Measurements from ENCODE around the gene SH3RF1.

SH3RF1 gene

GRCh38 chr4:169062897-169063244 is 207.9 kb downstream of the SH3RF1 start:
- H3K27me3 ChIP-seq (ENCODE audit: control insufficient read depth in 1 of 2, insufficient read depth in 2 of 2, low read length in 2 of 2), result no peaks in the 10 kb centered on the region
- H3K4me1 ChIP-seq (ENCODE audit: insufficient read depth, low read length), result peaks cover 21% of the 10 kb centered on the region
- no peak overlapping the region for H3K27ac ChIP-seq (ENCODE audit: low read depth, low read length)
- no peaks in the 10 kb centered on the region for H3K36me3 ChIP-seq (ENCODE audit: insufficient read depth, low read length)
- H3K4me3 ChIP-seq (ENCODE audit: low read depth in 1 of 2, low read length in 2 of 2), result peak overlapping the region in 1 of 2 donors; percentile 0
- H3K9me3 ChIP-seq (ENCODE audit: low read length), result no peaks in the 10 kb centered on the region
- H3K9ac ChIP-seq (ENCODE audit: low read length), result no peak overlapping the region

- no peak overlapping the region for H3K27ac ChIP-seq (ENCODE audit: low read depth, low read length)
- H3K9ac ChIP-seq (ENCODE audit: low read length), result no peak overlapping the region
- no peaks in the 10 kb centered on the region for H3K9me3 ChIP-seq (ENCODE audit: low read length)
- H3K27me3 ChIP-seq (ENCODE audit: control insufficient read depth in 1 of 2, insufficient read depth in 2 of 2, low read length in 2 of 2), result no peaks in the 10 kb centered on the region
- no peak overlapping the region for H3K4me3 ChIP-seq (ENCODE audit: low read depth in 1 of 2, low read length in 2 of 2)
- no peaks in the 10 kb centered on the region for H3K36me3 ChIP-seq (ENCODE audit: insufficient read depth, low read length)
- H3K4me1 ChIP-seq (ENCODE audit: insufficient read depth, low read length), result peaks cover 21% of the 10 kb centered on the region
Measured at GRCh38 chr4:169061386-169061785, 209.4 kb downstream of the SH3RF1 start.

- peaks cover 21% of the 10 kb centered on the region for H3K4me1 ChIP-seq (ENCODE audit: insufficient read depth, low read length)
- H3K27ac ChIP-seq (ENCODE audit: low read depth, low read length), result no peak overlapping the region
- no peak overlapping the region for H3K9ac ChIP-seq (ENCODE audit: low read length)
- no peaks in the 10 kb centered on the region for H3K27me3 ChIP-seq (ENCODE audit: control insufficient read depth in 1 of 2, insufficient read depth in 2 of 2, low read length in 2 of 2)
- no peaks in the 10 kb centered on the region for H3K9me3 ChIP-seq (ENCODE audit: low read length)
- H3K36me3 ChIP-seq (ENCODE audit: insufficient read depth, low read length), result no peaks in the 10 kb centered on the region
- H3K4me3 ChIP-seq (ENCODE audit: low read depth in 1 of 2, low read length in 2 of 2), result no peak overlapping the region
Measured at GRCh38 chr4:169060391-169061091, 210.2 kb downstream of the SH3RF1 start.

- Histone ChIP-seq H3K9ac (ENCODE audit: low read length) (no peak overlapping the region), H3K4me1 (ENCODE audit: insufficient read depth, low read length) (peaks cover 21% of the 10 kb centered on the region), H3K27me3 (ENCODE audit: control insufficient read depth in 1 of 2, insufficient read depth in 2 of 2, low read length in 2 of 2) (no peaks in the 10 kb centered on the region), H3K27ac (ENCODE audit: low read depth, low read length) (no peak overlapping the region), H3K36me3 (ENCODE audit: insufficient read depth, low read length) (no peaks in the 10 kb centered on the region), H3K4me3 (ENCODE audit: low read depth in 1 of 2, low read length in 2 of 2) (no peak overlapping the region), H3K9me3 (ENCODE audit: low read length) (no peaks in the 10 kb centered on the region)
Measured at GRCh38 chr4:169059306-169060211, 211.2 kb downstream of the SH3RF1 start.

- Histone ChIP-seq H3K4me1 (ENCODE audit: insufficient read depth, low read length) (peaks cover 21% of the 10 kb centered on the region), H3K27me3 (ENCODE audit: control insufficient read depth in 1 of 2, insufficient read depth in 2 of 2, low read length in 2 of 2) (no peaks in the 10 kb centered on the region), H3K9ac (ENCODE audit: low read length) (no peak overlapping the region), H3K9me3 (ENCODE audit: low read length) (no peaks in the 10 kb centered on the region), H3K4me3 (ENCODE audit: low read depth in 1 of 2, low read length in 2 of 2) (no peak overlapping the region), H3K27ac (ENCODE audit: low read depth, low read length) (no peak overlapping the region), H3K36me3 (ENCODE audit: insufficient read depth, low read length) (no peaks in the 10 kb centered on the region)
Measured at GRCh38 chr4:169058312-169058711, 212.4 kb downstream of the SH3RF1 start.

GRCh38 chr4:169054879-169055278 is 215.9 kb downstream of the SH3RF1 start:
- Histone ChIP-seq H3K4me3 (ENCODE audit: low read depth in 1 of 2, low read length in 2 of 2) (no peak overlapping the region), H3K9me3 (ENCODE audit: low read length) (no peaks in the 10 kb centered on the region), H3K36me3 (ENCODE audit: insufficient read depth, low read length) (no peaks in the 10 kb centered on the region), H3K4me1 (ENCODE audit: insufficient read depth, low read length) (peaks cover 1% of the 10 kb centered on the region), H3K27me3 (ENCODE audit: control insufficient read depth in 1 of 2, insufficient read depth in 2 of 2, low read length in 2 of 2) (no peaks in the 10 kb centered on the region), H3K27ac (ENCODE audit: low read depth, low read length) (no peak overlapping the region), H3K9ac (ENCODE audit: low read length) (no peak overlapping the region)

- Histone ChIP-seq H3K4me1 (ENCODE audit: insufficient read depth, low read length) (no peaks in the 10 kb centered on the region), H3K4me3 (ENCODE audit: low read depth in 1 of 2, low read length in 2 of 2) (no peak overlapping the region), H3K36me3 (ENCODE audit: insufficient read depth, low read length) (no peaks in the 10 kb centered on the region), H3K9me3 (ENCODE audit: low read length) (no peaks in the 10 kb centered on the region), H3K9ac (ENCODE audit: low read length) (no peak overlapping the region), H3K27me3 (ENCODE audit: control insufficient read depth in 1 of 2, insufficient read depth in 2 of 2, low read length in 2 of 2) (no peaks in the 10 kb centered on the region), H3K27ac (ENCODE audit: low read depth, low read length) (no peak overlapping the region)
Measured at GRCh38 chr4:169052594-169052945, 218.2 kb downstream of the SH3RF1 start.

- Histone ChIP-seq H3K27ac (ENCODE audit: low read depth, low read length) (no peak overlapping the region), H3K36me3 (ENCODE audit: insufficient read depth, low read length) (no peaks in the 10 kb centered on the region), H3K4me3 (ENCODE audit: low read depth in 1 of 2, low read length in 2 of 2) (no peak overlapping the region)
Measured at GRCh38 chr4:169051761-169052593, 218.8 kb downstream of the SH3RF1 start.

GRCh38 chr4:169050881-169051760 is 219.6 kb downstream of the SH3RF1 start:
- Histone ChIP-seq H3K9me3 (ENCODE audit: low read length) (no peaks in the 10 kb centered on the region), H3K27ac (ENCODE audit: low read depth, low read length) (no peak overlapping the region), H3K4me1 (ENCODE audit: insufficient read depth, low read length) (no peaks in the 10 kb centered on the region), H3K9ac (ENCODE audit: low read length) (no peak overlapping the region), H3K36me3 (ENCODE audit: insufficient read depth, low read length) (no peaks in the 10 kb centered on the region), H3K27me3 (ENCODE audit: control insufficient read depth in 1 of 2, insufficient read depth in 2 of 2, low read length in 2 of 2) (no peaks in the 10 kb centered on the region), H3K4me3 (ENCODE audit: low read depth in 1 of 2, low read length in 2 of 2) (no peak overlapping the region)

More at GRCh38 chr4:169051761-169052593, 218.8 kb downstream of the SH3RF1 start:
- H3K9me3 ChIP-seq (ENCODE audit: low read length), result no peaks in the 10 kb centered on the region
- H3K9ac ChIP-seq (ENCODE audit: low read length), result no peak overlapping the region
- no peaks in the 10 kb centered on the region for H3K4me1 ChIP-seq (ENCODE audit: insufficient read depth, low read length)
- no peaks in the 10 kb centered on the region for H3K27me3 ChIP-seq (ENCODE audit: control insufficient read depth in 1 of 2, insufficient read depth in 2 of 2, low read length in 2 of 2)

- Histone ChIP-seq H3K9ac (ENCODE audit: low read length) (no peak overlapping the region), H3K36me3 (ENCODE audit: insufficient read depth, low read length) (no peaks in the 10 kb centered on the region), H3K4me1 (ENCODE audit: insufficient read depth, low read length) (no peaks in the 10 kb centered on the region), H3K27ac (ENCODE audit: low read depth, low read length) (no peak overlapping the region), H3K4me3 (ENCODE audit: low read depth in 1 of 2, low read length in 2 of 2) (no peak overlapping the region), H3K27me3 (ENCODE audit: control insufficient read depth in 1 of 2, insufficient read depth in 2 of 2, low read length in 2 of 2) (no peaks in the 10 kb centered on the region), H3K9me3 (ENCODE audit: low read length) (no peaks in the 10 kb centered on the region)
Measured at GRCh38 chr4:169050284-169050683, 220.5 kb downstream of the SH3RF1 start.

All from muscle layer of colon (tissue), 2 donors.